Fibroblast of lung (primary cell): ENCODE measurements around the gene ZC3HAV1.

Source experiments
- CTCF ChIP-seq, 2 donors: IDR thresholded peaks in 1 of 2; conservative IDR thresholded peaks in 1 of 2; 1 replicate in 1 of 2; 2 replicates in 1 of 2; pipeline ENCODE4 v1.5.1; 2011 to 2012; ENCODE audit warnings: low read length in 2 of 2, control low read depth in 1 of 2, inconsistent platforms in 1 of 2, low read depth in 1 of 2, mild to moderate bottlenecking in 1 of 2
- EZH2 ChIP-seq: IDR thresholded peaks from 2 replicates; pipeline ENCODE4 v1.5.1; 2012; ENCODE audit warnings: low read length, control low read depth, mild to moderate bottlenecking; ENCODE audit errors: missing control alignments

DNA sequence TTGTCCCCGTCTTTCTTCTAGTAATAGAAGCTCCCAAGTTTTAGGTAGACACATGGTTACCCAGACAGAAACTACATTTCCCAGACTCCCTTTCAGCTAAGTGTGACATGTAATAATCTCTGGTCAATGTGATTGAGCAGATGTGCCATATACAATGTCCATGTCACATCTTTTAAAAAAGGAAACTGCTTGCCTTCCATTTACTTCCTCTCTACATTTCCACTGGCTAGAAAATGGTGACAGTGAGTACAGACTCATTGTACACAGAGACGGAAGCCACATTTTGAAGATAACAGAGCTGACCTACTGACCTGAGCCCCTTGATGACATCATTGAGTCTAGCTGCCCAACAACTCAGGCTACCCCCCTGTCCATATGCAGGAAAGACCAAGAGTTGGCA, 21.3 kb downstream of the ZC3HAV1 start:
- TF ChIP-seq EZH2 (no peak), CTCF (conservative IDR thresholded peaks at IDR 0.05 in 1 of 2, IDR thresholded peaks at IDR 0.05 in 1 of 2; ENCODE audit: low read depth in 1 of 2, low read length in 2 of 2) (no peak)
